Renal pelvis (tissue), 4 donors: Measurements from ENCODE around the gene ARAP3. TPM values are rescaled to one million over a fixed set of nuclear protein-coding genes. Genes with fewer than 3 reads are reported as not detected.
"Not testable (repeated sequence)": the region's sequence is repeated elsewhere in the genome, so short reads cannot be mapped to it uniquely, and the experiment has no call there.

ENCODE experiments used
- DNase-seq: peaks from one replicate; pipeline ENCODE4 v3.0.0-alpha.2; 2013
- polyA plus RNA-seq, 3 donors: library from polyadenylated mRNA; unstranded; fragments of 120-200 nt; gene quantifications; one replicate each; pipeline ENCODE4 v1.2.1, GENCODE V29; 2013; ENCODE audit not compliant: insufficient read length in 3 of 3

Gene ARAP3
- polyA plus RNA-seq, 3 donors = 20.3 to 25.1 (median 21.6) TPM

DNA sequence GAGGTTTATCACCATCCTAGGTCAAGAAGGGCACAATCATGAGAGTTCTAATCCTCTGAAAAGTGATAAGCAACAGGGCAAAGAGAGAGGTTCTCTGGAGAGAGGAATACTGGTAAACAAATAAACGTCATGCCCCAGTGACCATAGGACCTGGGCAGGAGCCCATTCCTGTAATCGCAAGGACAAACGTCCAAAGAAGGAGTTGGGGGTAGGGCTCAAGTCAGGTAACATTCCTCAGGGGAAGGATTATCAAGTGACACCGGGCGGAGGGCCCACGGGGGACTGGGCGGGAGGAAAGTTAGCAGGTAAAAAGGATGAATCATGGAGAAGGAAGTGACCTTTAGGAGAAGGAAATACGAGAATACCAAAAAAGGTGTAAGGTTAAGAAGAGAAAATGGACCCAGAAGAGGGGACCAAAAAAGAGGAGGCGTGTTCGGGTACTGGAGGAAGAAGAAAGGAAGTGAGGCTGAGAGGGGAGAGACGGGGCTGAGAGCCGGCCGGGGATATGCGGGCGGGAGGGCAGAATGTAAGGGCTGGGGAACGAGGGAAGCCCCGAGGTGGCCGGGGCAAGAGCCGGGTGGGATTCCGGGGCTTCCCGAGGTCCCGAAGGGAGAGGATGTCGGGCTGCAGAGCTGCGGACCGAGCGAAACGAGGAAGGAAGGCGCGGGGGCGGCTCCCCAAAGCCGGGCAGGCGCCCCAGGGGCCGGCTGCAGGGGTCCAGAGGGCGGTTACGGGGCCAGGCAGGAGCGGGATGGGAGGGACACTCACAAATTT, 63.8 kb downstream of the ARAP3 start:
- no peak for DNase-seq

DNA sequence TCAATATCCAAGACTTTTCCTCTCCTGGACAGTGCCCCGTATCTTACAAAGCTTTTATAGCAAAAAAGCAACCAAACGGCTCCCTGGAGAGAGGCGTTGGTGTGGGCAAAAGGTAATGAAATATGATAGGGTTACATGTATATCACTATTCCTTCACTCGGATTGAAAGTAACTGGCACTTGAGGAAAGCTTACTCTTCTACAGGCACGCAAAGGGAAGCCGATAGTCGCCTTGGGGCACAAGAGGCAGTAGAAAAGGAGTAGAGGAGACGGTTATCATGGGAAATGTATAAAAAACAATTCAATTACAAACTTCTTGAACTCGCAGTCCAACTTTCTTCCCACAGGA, 64.4 kb downstream of the ARAP3 start:
- DNase-seq = no peak

DNA sequence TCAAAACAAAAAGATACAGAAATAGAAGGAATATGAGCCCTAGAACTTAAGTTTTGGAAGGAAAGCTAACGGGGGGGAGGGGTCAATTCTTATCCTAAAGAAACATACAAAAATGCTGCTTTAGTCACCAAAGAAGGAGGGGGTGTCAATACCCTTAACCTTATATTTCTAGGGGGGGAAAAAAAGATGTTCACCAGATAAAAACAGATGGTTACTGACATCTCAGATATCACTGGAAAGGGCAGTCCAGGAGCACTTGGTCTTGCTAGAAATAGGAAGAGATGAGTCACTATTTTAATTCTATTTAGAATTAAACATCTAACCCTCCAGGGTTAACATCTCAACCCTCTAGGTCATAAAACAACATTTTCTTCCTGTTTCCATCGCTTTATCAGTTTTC, 64.9 kb downstream of the ARAP3 start:
- no peak for DNase-seq

DNA sequence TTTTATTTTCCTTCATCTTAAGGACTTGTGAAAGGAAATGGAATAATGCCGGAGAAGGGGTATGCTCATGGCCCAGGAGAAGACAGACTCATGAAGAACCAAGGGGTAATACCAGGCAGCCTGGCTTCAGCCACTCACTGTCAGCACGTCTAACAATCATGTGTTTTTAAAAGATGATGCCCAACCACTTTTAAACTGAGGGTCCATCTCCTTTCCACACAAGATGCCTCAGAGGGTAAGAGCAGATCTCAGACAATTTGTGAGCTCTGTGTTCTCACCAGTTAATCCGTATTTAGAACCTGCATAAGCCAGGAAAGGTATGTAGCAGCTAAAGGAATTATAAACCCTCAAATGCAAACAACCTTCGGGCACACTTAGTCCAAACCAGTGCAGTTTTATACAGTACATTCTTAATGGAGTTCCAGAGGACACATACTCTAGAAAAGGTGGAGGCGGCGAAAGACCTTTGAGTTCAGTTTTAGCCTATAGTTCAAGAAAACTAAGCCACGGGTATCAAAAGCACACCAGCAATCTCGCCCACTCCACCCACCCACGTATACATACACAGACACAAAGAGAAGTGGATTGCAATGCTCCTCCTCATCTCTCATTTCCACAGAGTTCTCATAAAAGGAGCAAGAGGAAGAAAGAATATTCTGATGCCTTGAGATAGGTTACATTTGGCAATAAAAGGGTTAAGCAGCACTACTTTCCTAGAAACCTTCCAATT, 65.9 kb downstream of the ARAP3 start:
- DNase-seq = no peak

DNA sequence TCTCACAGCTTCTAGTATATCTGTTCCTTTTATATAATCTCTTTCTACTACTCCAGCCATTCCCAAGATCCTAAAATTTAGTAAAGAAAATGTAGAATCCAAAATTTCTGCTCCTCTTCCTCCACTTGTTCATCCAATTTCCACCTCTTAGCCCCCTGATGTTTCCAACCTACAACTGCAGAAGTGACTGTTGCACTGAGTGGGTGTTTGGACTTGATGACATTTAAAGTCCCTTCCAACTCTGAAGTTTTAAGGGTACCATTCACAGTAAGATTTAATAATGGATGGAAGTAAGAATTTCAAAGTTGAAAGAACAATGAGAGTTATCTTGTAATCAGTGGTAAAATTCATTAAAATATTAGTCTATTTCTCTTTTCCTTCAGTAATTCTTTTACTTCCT, 68.7 kb downstream of the ARAP3 start:
- no peak for DNase-seq

DNA sequence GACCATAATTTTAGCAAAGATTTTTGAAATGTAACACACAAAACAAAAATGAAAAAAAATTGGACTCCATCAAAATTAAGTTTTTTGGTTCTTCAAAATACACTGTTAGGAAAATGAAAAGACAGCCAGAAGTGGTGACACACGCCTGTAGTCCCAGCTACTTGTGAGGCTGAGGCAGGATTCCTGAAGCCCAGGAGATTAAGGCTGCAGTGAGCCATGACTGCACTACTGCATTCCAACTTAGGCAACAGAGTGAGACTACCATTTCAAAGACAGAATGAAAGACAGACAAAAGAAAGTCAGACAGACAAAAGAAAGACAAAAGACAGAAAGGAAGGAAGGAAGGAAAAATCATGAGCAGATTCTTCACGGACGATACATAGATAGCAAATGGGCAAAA, 70.7 kb downstream of the ARAP3 start:
- no peak for DNase-seq

DNA sequence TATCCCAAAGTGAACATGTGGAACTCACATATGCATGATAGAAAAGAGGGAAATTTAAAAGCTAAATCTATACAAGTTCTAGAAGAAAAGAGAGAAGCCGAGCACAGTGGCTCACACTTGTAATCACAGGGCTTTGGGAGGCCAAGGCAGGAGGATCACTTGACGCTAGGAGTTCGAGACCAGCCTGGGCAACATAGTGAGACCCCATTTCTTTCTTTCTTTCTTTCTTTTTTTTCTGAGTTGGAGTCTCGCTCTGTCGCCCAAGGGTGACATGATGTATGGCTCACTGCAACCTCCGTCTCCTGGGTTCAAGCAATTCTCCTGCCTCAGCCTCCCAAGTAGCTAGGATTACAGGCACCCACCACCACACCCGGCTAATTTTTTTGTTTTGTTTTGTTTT, 72.1 kb downstream of the ARAP3 start:
- not testable (repeated sequence) for DNase-seq

DNA sequence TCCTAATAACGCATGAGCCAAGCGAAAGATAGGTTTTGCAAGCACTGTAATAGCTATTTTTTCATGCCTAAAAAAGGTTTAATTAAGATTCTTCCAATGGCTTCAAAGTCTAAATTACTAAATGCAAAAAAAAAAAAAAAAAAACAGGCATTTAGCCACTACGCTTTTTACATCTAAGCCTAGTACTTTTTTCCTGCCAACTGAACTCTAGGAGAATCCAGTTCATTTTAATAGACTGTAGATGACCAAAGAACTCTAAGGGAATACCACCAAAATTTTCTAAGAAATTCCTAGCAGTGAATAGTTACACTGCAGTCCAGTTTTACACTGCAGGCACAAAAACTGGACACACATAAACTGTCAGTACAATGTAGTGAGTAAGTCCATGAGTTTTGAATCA, 73.0 kb downstream of the ARAP3 start:
- DNase-seq = no peak

DNA sequence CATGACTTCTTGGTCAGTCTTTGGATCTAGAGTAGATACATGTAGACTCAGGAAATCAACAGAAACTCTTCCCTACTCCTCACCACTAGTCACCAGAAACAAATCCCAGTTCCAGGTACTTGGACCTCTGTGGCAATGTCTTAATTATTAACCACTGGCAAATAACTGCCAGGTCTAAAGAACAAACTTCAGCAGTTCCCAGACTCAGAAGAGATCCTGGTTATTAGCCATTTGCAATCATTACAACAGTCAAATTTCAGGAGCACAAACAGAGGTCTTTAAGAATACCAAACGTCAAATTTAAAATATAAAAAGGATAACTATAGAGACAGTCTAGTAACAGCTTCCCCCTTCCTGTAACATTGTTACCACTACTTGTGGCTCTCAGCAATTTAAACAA, 73.5 kb downstream of the ARAP3 start:
- peak; percentile 12 for DNase-seq

GRCh38 chr5:141608046-141608445, 74.0 kb downstream of the ARAP3 start:
- no peak for DNase-seq

- no peak for DNase-seq
Measured at GRCh38 chr5:141605523-141606277, 76.3 kb downstream of the ARAP3 start.

- peak; percentile 20 for DNase-seq
Measured at GRCh38 chr5:141603923-141604717, 77.9 kb downstream of the ARAP3 start.

Other genes starting within 250 kb of the ARAP3 start
- 100 to 1,000 TPM in 1 of 3 donors, 10 to 100 TPM in 2; 91.6 to 131 (median 92.5) TPM for gene PCDHGC3, start 206.3 kb downstream of the ARAP3 start, polyA plus RNA-seq
- 1 to 10 TPM; 3.3 to 4.3 (median 3.8) TPM for gene PCDHGC4, start 197.2 kb downstream of the ARAP3 start, polyA plus RNA-seq
- 1 to 10 TPM in 1 of 3 donors, under 1 TPM in 2; 0.40 to 1.1 (median 0.93) TPM for gene PCDHGC5, start 193.1 kb downstream of the ARAP3 start, polyA plus RNA-seq
- 10 to 100 TPM; 70.6 to 81.0 (median 76.5) TPM for gene DIAPH1, start 63.2 kb downstream of the ARAP3 start, polyA plus RNA-seq
- gene HDAC3, start 45.4 kb downstream of the ARAP3 start, polyA plus RNA-seq = 100 to 1,000 TPM in 2 of 3 donors, 10 to 100 TPM in 1; 92.2 to 123 (median 118) TPM
- gene RELL2, start 45.2 kb downstream of the ARAP3 start, polyA plus RNA-seq = 1 to 10 TPM; 1.2 to 1.8 (median 1.4) TPM
- gene FCHSD1, start 30.8 kb downstream of the ARAP3 start, polyA plus RNA-seq = 10 to 100 TPM; 11.4 to 16.2 (median 14.7) TPM
- gene PCDH1, start 196.2 kb upstream of the ARAP3 start, polyA plus RNA-seq = 10 to 100 TPM; 23.9 to 30.4 (median 24.8) TPM
- 100 to 1,000 TPM in 2 of 3 donors, 10 to 100 TPM in 1; 99.9 to 143 (median 142) TPM for gene DELE1, start 241.6 kb upstream of the ARAP3 start, polyA plus RNA-seq